ENCODE results near the gene CD19.
"Not testable (repeated sequence)": the region's sequence is repeated elsewhere in the genome, so short reads cannot be mapped to it uniquely, and the experiment has no call there.

CD19 gene

DNA sequence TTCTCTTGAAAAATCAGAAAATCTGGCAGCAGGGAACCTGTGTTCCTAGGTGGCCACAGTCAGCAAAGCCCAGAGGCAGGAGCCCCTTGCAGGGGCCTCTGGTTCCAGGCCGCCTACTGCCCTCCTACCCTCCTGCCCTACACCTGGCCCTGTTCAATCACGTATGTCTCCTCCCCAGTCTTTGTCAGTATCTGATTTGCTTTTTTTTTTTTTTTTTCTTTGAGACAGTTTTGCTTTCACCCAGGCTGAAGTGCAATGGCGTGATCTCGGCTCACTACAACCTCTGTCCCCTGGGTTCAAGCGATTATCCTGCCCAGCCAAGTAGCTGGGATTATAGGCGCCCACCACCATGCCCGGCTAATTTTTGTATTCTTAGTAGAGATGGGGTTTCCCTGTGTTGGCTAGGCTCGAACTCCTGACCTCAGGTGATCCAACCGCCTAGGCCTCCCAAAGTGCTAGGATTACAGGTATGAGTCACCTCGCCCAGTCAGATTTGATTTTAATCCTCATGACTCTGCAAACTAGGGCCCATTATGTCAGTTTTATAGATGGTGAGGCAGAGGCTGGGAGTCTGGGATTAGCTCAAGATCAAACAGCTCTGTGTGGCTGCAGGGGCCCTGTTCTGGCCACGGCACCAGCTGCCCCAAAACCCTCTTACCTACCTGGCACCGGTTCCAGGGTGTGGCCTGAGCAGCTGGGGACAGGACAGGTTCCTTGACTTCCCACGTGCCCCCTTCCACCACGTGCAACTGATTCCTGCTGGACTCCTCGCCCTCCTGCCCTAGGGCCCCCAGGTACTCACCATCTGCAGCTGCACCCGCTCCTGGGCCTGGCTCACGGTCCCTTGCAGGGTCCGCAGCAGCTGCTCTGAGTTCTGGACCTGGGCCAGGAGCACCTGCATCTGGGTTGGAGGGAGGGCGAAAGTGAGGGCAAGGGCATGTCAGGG, 21.4 kb upstream of the CD19 start:
- no peak for DNase-seq (ENCODE audit: low read depth)

DNA sequence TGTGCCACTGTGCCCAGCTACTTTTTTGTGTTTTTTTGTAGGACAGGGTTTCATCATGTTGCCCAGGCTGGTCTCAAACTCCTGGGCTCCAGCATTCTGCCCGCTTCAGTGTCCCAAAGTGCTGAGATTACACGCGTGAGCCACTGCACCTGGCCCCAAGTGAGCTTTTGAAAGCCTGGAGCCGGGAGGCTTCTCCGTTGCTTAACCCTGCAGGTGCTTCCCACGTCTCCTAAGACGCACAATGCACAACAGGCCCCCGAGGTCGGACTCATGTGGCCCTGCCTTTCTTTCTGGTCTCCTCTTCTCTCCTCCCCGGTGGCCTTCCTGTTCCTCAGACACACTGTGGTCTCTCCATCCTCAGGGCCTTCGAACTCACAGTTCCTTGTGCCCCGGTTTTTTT, 19.2 kb upstream of the CD19 start:
- DNase-seq (ENCODE audit: low read depth) = no peak

DNA sequence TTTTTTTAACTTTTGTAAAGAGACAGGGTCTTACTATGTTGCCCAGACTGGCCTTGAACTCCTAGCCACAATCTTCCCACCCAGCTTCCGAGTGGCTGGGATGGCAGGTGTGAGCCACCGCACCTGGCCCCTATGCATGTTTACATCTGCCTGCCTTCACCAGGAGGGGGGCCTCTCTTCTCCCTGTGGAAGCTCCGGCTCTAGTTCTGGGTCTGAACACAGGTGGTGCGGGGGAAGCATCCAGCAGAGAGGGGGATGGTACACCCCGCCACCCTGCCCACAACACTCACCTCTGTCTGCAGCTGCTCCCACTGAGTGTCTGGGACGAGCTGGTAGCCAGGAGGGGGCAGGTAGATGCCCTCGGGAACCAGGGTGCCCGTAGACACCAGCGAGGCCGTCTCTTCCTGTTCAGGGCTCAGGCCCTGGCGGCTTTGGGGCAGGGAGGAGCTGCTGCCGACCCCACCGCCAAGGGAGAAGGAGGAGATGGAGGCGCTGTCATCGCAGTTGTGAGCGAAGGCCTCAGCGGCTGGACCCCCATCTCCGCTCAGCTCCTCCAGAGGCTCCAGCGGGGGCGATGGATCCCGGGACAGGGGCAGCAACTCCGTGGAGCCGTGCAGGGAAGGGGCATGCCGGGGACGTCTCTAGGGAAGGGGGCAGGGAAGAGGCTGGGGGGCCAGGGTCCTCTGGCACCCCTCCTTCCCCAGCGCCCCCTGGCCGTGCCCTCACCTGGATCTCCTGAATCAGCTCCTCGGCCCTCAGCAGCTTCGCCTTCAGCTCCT, 17.6 kb upstream of the CD19 start:
- no peak for DNase-seq (ENCODE audit: low read depth)

DNA sequence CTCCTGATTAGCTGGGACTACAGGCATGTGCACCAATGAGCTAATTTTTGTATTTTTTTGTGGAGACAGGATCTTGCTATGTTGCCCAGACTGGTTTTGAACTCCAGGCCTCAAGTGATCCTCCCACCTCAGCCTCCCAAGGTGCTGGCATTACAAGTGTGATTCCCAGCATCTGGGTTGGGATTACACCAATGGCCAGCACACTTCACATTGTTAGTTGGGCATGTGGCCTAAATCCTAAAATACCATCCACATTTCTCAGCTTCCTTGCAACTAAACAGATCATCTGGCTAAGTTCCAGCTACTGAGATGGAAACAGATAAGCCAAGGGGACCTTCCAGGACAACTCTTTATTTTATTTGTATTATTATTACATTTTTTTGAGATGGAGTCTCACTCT, 16.6 kb upstream of the CD19 start:
- DNase-seq (ENCODE audit: low read depth) = no peak

DNA sequence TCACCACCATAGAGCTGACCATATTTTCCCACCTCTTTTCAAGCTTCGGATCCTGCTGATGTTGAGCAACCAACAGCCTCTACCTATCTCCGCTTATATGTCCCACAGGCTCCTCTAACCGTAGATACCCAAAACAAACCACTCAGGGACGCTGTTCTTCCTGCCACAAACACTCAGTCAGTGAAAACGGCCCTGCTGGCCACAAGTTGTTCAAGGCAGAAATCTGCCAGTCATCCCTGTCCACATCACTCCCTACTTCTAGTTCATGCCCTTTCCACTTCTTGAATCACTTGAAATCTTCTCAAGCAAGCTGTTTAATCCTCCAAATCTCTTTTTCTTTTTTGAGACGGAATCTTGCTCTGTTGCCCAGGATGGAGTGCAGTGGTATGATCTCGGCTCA, 14.7 kb upstream of the CD19 start:
- no peak for DNase-seq (ENCODE audit: low read depth)

DNA sequence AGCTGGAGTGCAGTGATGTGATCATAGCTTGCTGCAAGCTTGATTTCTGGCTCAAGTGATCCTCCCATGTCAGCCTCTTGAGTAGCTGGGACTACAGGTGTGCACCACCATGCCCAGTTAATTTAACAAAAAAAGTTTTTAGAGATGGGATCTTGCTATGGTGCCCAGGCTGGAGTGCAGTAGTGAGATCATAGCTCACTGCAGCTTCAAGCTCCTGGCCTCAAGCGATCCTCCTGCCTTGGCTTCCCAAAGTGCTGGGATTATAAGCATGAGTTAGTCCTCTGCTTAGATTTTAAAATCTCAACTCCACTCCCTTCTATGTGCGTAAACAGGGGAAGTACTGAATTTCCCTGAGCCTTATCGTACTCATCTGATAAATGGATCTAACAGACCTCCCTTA, 13.1 kb upstream of the CD19 start:
- no peak for DNase-seq (ENCODE audit: low read depth)

DNA sequence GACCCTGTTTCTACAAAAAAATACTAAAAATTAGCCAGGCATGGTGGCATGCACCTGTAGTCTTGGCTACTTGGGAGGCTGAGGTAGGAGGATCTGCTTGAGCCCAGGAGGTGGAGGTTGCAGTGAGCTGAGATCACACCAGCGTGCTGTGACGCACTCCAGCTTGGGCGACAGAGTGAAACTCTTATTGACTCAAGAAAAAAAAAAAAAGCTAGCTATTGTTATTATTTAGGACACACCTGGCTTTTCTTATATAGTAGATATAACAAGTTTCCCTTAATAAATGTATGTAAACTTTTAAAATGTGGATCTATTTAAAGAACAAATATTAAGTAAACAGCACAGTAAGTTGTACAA, 8.6 kb upstream of the CD19 start:
- DNase-seq (ENCODE audit: low read depth) = no peak

DNA sequence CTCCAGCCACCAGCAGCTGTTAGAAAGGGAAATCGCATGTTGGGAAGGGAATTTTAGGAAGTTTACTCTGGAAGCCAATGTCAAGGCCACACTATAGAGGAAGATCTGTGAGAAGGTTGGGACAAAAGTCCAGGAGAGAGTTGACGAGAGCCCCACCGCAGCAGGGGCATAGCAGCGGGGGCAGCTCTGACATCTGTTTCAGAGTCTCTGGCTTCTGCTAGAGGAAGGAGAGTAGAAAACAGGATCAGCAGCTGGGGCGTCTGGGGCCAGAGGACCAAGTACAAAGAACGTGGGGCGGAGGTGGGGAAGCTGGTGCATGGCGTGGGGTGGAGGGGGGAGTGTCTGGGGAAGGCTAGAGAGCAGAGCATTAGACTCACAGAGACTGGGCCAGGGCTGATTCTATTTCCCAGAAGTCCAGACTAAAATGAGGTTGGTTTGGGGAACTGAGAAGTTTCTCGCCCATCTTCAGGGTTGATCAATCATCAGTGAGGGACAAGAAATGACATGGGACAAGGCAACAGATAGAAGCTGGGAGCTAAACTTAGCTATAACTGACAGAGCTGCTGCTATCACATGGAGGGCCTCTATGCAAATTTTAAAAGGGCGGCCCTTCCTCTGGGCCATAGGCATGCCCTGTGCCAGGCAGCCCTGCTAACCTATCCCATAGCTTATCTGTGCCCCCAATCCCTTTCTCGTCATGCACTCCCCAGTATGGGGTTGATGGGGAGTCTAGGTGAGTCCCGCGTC, 7.9 kb upstream of the CD19 start:
- DNase-seq (ENCODE audit: low read depth) = no peak

DNA sequence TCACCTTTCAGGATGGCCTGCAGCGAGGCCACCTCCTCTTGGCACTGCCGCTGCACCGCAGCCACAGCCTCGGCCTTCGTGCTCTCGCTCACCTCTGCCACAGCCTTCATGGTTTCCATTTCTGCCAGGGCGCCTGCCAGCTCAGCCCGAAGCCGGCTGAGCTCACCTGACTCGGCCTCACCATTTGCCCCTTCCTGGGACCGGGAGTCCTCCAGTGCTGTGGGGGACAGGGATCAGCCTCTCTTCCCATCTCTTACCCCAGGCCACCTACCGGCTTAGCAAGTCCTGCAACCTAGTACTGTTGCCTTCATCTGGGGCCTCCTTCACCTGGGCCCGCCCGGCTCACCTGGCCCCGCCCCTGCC, 7.4 kb upstream of the CD19 start:
- DNase-seq (ENCODE audit: low read depth) = no peak

DNA sequence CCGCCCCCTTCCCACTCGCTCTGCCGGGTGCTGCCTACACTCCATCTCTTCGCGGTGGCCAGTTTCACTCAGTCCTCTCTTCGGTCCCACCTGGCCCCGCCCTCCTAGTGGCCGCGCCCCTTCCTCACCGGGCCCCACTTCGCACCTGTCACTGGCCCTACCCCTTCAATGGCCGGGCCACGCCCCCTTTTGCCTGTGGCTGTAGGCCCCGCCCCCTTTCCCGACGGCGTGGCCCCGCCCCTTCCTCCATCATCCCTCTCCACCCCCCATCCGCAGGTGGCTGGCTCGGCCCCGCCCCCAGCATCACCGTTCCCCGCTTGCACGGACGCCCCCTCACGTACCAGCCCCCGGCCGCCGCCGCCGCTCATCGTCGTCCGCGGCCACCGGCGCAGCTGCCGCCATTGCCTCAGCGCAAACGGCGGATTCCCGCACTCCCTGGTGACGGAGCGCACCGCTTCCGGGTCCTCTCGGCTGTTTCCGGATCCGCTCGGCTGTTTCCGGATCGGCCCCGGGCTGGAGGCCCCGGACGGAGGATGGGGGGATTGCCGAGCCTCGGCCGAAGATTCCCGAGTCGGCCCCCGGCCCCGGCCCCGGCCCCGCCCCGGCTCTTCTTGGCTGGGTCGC, 6.9 kb upstream of the CD19 start, which contains the start of gene RABEP2:
Gene RABEP2, minus strand, starts transcription at position 477 of the 624 bp plus-strand sequence. Its CDS starts 75 bp downstream, at position 402.
- peak; percentile 89 for DNase-seq (ENCODE audit: low read depth)

DNA sequence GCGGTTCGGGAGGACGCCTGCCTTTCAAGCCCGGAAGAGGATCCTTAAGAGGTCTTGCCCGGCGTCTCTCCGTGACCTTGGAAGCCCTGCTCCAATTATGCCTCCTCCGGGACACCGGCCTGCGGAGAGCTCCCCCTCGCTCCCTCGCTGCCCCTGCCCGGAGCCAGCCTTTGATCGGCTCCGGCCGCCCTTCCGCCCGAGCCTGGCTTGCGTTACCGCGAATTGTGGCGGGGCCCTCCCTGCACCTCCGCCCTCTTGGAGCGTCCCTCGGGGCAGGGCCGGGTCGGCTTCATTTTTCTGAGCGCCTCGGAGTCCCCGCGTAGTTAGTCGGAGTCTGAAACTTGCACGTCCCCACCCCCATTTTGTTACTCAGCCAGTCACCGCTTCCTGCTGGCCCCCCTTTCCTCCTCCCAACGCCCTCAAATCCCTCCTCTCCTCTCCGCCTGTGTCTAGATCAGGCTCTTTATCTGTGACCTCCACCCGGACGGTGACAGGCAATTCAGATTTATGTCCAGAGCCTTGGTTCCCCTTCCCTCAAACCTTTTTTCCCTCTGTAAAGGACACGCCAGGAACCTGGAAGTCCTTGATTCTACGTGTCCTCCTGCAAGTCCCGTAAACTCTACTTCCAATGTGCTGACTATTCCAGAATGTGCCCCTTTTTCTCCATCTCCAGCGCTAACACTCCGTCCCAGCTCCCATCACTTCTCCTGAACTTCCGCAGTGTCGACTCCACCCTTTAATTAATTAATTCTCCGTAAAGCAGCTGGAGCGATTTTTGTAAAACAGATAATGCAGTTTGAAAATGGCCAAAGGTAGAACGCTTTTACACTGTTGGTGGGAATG, 6.2 kb upstream of the CD19 start:
- peak; percentile 60 for DNase-seq (ENCODE audit: low read depth)

DNA sequence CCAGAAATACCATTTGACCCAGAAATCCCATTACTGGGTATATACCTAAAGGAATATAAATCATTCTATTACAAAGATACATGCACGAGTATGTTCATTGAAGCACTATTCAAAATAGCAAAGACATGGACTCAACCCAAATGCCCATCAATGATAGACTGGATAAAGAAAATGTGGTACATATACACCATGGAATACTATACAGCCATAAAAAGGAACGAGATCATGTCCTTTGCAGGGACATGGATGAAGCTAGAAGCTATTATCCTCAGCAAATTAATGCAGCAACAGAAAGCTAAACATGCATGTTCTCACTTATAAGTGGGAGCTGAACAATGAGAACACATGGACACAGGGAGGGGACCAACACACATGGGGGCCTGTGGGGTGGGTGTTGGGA, 5.5 kb upstream of the CD19 start:
- DNase-seq (ENCODE audit: low read depth) = not testable (repeated sequence)

DNA sequence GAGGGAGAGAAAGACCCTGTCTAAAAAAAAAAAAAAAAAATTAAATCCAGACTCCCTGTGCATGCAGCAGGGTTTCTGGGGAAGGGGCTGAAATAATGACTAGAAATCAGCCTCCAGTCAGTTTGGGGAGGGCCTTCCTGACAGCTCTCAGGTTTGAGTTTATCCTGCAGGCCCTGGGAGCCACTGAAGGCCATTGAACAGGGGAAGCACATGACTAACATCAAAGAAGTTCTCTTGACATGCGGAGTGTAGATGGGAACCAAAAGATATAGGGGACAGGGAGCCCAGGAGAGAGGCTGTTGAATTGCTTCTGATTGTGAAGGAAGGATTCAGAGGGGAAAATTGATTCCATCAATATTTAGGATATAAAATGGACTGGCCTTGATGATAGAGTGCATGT, 4.0 kb upstream of the CD19 start:
- no peak for DNase-seq (ENCODE audit: low read depth)

DNA sequence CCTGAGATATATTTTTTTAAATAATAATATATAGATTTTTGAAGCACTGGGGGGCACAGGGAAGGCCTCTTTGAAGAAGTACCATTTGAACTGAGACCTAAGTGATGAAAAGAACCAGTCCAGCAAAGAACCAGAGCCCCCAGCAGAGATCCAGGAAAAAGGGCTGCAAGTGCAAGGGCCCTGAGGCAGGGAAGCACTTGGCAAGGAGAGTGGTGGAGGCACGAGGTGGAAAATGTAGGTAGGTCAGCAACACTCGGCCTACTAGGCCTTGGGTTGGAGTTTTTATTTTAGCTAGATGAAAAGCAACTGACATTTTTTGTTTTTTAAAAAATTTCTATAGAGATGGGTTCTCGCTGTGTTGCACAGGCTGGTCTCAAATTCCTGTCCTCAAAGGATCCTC, 1.6 kb upstream of the CD19 start:
- DNase-seq (ENCODE audit: low read depth) = no peak

DNA sequence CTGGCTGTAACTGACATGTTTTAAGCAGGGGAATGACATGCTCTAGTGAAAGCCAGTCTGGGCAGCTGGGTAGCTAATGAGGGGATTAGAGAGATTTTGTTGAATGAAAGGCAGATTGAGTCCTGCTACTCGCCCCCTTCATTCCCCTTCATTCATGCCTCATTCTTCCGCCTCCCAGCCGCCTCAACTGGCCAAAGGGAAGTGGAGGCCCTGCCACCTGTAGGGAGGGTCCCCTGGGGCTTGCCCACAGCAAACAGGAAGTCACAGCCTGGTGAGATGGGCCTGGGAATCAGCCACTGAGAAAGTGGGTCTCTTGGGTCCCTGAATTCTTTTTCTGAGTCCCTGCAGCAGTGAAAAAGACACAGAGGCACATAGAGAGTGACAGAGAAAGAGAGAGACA, 1.1 kb upstream of the CD19 start:
- DNase-seq (ENCODE audit: low read depth) = no peak

DNA sequence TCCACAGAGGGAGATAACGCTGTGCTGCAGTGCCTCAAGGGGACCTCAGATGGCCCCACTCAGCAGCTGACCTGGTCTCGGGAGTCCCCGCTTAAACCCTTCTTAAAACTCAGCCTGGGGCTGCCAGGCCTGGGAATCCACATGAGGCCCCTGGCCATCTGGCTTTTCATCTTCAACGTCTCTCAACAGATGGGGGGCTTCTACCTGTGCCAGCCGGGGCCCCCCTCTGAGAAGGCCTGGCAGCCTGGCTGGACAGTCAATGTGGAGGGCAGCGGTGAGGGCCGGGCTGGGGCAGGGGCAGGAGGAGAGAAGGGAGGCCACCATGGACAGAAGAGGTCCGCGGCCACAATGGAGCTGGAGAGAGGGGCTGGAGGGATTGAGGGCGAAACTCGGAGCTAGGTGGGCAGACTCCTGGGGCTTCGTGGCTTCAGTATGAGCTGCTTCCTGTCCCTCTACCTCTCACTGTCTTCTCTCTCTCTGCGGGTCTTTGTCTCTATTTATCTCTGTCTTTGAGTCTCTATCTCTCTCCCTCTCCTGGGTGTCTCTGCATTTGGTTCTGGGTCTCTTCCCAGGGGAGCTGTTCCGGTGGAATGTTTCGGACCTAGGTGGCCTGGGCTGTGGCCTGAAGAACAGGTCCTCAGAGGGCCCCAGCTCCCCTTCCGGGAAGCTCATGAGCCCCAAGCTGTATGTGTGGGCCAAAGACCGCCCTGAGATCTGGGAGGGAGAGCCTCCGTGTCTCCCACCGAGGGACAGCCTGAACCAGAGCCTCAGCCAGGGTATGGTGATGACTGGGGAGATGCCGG, 769 bp downstream of the CD19 start:
- no peak for DNase-seq (ENCODE audit: low read depth)

DNA sequence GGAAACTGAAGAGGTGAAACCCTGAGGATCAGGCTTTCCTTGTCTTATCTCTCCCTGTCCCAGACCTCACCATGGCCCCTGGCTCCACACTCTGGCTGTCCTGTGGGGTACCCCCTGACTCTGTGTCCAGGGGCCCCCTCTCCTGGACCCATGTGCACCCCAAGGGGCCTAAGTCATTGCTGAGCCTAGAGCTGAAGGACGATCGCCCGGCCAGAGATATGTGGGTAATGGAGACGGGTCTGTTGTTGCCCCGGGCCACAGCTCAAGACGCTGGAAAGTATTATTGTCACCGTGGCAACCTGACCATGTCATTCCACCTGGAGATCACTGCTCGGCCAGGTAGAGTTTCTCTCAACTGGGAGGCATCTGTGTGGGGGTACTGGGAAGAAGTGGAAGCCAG, 1.4 kb downstream of the CD19 start:
- no peak for DNase-seq (ENCODE audit: low read depth)

DNA sequence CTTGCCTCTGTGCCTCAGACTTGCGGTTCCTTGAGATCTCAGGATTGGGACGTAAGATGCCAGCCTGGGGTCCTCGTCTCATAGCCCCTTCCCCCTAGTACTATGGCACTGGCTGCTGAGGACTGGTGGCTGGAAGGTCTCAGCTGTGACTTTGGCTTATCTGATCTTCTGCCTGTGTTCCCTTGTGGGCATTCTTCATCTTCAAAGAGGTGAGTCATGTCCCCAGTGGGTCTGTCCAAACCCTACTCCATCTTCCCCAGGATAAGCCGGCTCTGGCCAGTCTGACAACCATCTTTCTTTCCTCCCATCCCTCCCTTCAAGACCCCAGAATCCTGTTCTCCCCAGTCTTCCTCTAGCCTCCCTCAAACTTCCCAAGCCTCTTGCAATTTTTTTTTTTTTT, 3.6 kb downstream of the CD19 start:
- DNase-seq (ENCODE audit: low read depth) = no peak

DNA sequence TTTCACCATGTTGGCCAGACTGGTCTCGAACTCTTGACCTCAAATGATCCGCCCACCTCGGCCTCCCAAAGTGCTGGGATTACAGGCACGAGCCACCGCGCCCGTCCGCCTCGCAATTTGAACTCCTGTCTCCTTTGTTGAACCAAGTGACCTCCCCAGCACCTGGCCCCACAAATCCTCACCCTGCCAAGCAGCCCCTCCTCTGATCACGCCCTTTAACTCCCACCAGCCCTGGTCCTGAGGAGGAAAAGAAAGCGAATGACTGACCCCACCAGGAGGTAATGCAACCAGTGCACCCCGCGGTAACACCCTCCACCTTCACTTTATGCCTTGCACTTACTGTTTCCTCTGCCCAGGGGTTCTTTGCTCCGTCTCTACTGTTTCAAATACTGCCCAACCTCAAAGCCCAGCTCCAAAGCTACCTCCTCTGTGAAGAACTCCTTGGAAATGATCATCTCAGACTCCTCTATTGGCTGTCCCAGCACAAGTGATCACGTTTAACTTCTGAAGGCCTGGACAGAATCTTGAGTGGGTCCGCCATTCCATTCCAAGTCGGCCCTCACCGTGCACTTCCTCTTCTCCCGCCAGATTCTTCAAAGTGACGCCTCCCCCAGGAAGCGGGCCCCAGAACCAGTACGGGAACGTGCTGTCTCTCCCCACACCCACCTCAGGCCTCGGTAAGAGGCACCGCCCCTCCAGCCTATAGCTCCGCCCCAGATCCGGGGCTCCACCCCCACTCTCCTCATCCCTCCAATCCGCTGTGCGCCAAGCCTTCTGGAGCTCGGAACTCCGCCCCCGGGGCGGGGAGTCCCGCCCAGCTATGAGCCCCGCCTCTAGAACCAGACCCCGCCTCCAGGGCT, 4.4 kb downstream of the CD19 start:
- DNase-seq (ENCODE audit: low read depth) = peak; percentile 64

DNA sequence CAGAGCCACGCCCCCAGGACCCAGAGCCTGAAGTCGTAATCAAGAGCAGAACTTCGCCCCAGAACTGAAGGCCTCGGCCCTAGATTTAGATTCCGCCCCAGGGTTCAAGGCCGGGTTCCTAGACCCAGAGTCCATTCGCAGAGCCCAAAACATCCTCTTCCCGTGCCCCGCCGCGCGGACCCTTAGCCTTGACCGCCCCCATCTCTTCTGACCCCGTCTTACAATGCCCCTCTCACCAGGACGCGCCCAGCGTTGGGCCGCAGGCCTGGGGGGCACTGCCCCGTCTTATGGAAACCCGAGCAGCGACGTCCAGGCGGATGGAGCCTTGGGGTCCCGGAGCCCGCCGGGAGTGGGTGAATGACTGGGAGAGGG, 5.0 kb downstream of the CD19 start:
- no peak for DNase-seq (ENCODE audit: low read depth)

Data from stimulated activated CD8-positive, alpha-beta memory T cell treated with anti-CD3 and anti-CD28 coated beads, Interleukin-12 subunit alpha, Interleukin-12 subunit beta, amount 100 ng/mL, for 4 hours (primary cell).